WERI-Rb-1 (cell line): ENCODE data around the gene SMAD4.
"Not testable (repeated sequence)": the region's sequence is repeated elsewhere in the genome, so short reads cannot be mapped to it uniquely, and the experiment has no call there.

Source experiments
- DNase-seq: peaks from one replicate; pipeline ENCODE4 v3.0.0-alpha.2; 2020
- H3K27ac ChIP-seq: fragments of 250-450 bp; sonication (Bioruptor Pico); 2 replicates; pipeline ENCODE4 v1.5.1; 2020; ENCODE audit warnings: mild to moderate bottlenecking, moderate library complexity
- H3K27me3 ChIP-seq: fragments of 250-450 bp; sonication (Bioruptor Pico); 2 replicates; pipeline ENCODE4 v1.5.1; 2021; ENCODE audit warnings: mild to moderate bottlenecking, low read depth, moderate library complexity; ENCODE audit not compliant: insufficient read depth, severe bottlenecking
- H3K36me3 ChIP-seq: fragments of 250-450 bp; sonication (Bioruptor Pico); 2 replicates; pipeline ENCODE4 v1.5.1; 2020; ENCODE audit warnings: mild to moderate bottlenecking, moderate library complexity
- H3K4me3 ChIP-seq: 2 replicates; pipeline ENCODE4 v1.5.1; 2011; ENCODE audit warnings: low read depth, mild to moderate bottlenecking, control low read depth, low read length
- H3K9me3 ChIP-seq: fragments of 250-450 bp; sonication (Bioruptor Pico); 2 replicates; pipeline ENCODE4 v1.5.1; 2021; ENCODE audit warnings: mild to moderate bottlenecking, moderate library complexity; ENCODE audit not compliant: severe bottlenecking
- CTCF ChIP-seq: IDR thresholded peaks from 2 replicates; pipeline ENCODE4 v1.5.1; 2011; ENCODE audit warnings: low read depth, mild to moderate bottlenecking, control low read depth, inconsistent platforms, low read length

Gene SMAD4

GRCh38 chr18:51091270-51091669, 61.3 kb downstream of the SMAD4 start:
- Histone ChIP-seq H3K4me3 (no peak overlapping the region), H3K27me3 (no peaks in the 10 kb centered on the region), H3K27ac (no peak overlapping the region), H3K9me3 (peaks cover 3% of the 10 kb centered on the region), H3K36me3 (peaks cover 7% of the 10 kb centered on the region)
- no peak for DNase-seq
- TF ChIP-seq CTCF, result no peak

GRCh38 chr18:51092117-51092516, 62.1 kb downstream of the SMAD4 start:
- H3K36me3 ChIP-seq, result no peaks in the 10 kb centered on the region; the same call in 1 of the 2 replicates
- no peak for TF ChIP-seq CTCF
- no peak overlapping the region for H3K27ac ChIP-seq
- H3K27me3 ChIP-seq, result no peaks in the 10 kb centered on the region
- no peak for DNase-seq
- H3K4me3 ChIP-seq, result no peak overlapping the region
- peaks cover 3% of the 10 kb centered on the region for H3K9me3 ChIP-seq

- H3K4me3 ChIP-seq, H3K9me3 ChIP-seq, DNase-seq, H3K36me3 ChIP-seq, H3K27ac ChIP-seq, H3K27me3 ChIP-seq: not testable (repeated sequence)
These were observed 63.0 kb downstream of the SMAD4 start for GRCh38 chr18:51092967-51093366.

GRCh38 chr18:51097021-51097822, 67.2 kb downstream of the SMAD4 start:
- H3K27me3 ChIP-seq, result no peaks in the 10 kb centered on the region
- no peak overlapping the region for H3K27ac ChIP-seq
- no peak for DNase-seq
- H3K9me3 ChIP-seq, result peaks cover 3% of the 10 kb centered on the region
- TF ChIP-seq CTCF, result no peak
- H3K36me3 ChIP-seq, result no peaks in the 10 kb centered on the region
- no peak overlapping the region for H3K4me3 ChIP-seq

- no peak for TF ChIP-seq CTCF
- no peaks in the 10 kb centered on the region for H3K36me3 ChIP-seq
- H3K27ac ChIP-seq, result no peak overlapping the region
- no peak overlapping the region for H3K4me3 ChIP-seq
- peaks cover 3% of the 10 kb centered on the region for H3K9me3 ChIP-seq
- H3K27me3 ChIP-seq, result no peaks in the 10 kb centered on the region
- no peak for DNase-seq
These were observed 68.1 kb downstream of the SMAD4 start for GRCh38 chr18:51098082-51098481.

- Histone ChIP-seq H3K27ac (no peak overlapping the region), H3K27me3 (no peaks in the 10 kb centered on the region), H3K4me3 (no peak overlapping the region), H3K36me3 (no peaks in the 10 kb centered on the region), H3K9me3 (peaks cover 3% of the 10 kb centered on the region)
- no peak for TF ChIP-seq CTCF
- no peak for DNase-seq
These were observed 68.5 kb downstream of the SMAD4 start for GRCh38 chr18:51098513-51098912.
